ENCODE data around the gene TAGLN. TPM values are rescaled to one million over a fixed set of nuclear protein-coding genes. Genes with fewer than 3 reads are reported as not detected.
A peak's percentile ranks its signal among the peaks of the same experiment; 100 is the strongest.

The TAGLN gene
- total and polyA plus RNA-seq, 9 of the 15 experiments (the other 6 are each of a cell fraction or from before 2014, with no cell fraction given) = 0.21 to 4.9 (median 1.1) TPM

DNA sequence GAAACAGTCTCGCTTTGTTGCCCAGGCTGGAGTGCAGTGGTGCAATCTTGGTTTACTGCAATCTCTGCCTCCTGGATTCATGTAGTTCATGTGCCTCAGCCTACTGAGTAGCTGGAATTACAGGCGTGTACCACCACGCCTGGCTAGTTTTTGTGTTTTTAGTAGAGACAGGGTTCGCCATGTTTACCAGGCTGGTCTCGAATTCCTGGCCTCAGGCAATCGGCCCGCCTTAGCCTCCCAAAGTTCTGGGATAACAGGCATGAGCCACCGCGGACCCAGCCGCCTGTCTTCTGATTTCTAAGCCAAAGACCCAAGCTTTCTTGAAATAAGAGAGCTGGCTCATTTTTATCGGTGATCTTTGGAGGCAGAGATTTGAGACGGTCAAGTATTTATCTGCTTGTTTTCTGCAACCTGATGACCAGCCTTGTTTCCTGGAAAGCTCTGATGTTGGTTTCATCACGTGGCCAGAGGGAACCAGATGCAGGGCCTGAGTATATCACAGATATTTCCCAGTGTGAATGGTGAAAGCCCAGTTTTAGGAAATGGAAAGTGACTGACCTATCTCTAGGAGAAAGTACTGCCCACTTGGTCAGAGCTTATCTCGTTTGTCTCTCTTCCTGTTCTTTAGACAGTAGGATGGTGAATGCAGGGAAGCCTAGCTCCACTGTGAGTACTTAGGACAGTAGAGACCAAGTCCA, 26.3 kb upstream of the TAGLN start (continued):
- TF ChIP-seq, protein P1, sequence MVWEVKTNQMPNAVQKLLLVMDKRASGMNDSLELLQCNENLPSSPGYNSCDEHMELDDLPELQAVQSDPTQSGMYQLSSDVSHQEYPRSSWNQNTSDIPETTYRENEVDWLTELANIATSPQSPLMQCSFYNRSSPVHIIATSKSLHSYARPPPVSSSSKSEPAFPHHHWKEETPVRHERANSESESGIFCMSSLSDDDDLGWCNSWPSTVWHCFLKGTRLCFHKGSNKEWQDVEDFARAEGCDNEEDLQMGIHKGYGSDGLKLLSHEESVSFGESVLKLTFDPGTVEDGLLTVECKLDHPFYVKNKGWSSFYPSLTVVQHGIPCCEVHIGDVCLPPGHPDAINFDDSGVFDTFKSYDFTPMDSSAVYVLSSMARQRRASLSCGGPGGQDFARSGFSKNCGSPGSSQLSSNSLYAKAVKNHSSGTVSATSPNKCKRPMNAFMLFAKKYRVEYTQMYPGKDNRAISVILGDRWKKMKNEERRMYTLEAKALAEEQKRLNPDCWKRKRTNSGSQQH (CRISPR knock-in tag; IDR thresholded peaks at IDR 0.05) = no peak
- TF ChIP-seq MAZ (CRISPR knock-in tag; conservative IDR thresholded peaks at IDR 0.05 in 1 of 2, IDR thresholded peaks at IDR 0.05 in 1 of 2) (peak in 1 of 2 experiments; percentile 32; a peak in 1 of 4 replicates), FOXA3 (CRISPR knock-in tag; conservative IDR thresholded peaks at IDR 0.05 in 1 of 2, IDR thresholded peaks at IDR 0.05 in 1 of 2) (no peak), SMARCB1 (IDR thresholded peaks at IDR 0.05; ENCODE audit: insufficient read length, low read depth) (no peak), DPF2 (IDR thresholded peaks at IDR 0.05) (peak; percentile 69), TCF7 (IDR thresholded peaks at IDR 0.05; ENCODE audit: borderline replicate concordance) (0 out of 2 replicates have a peak, but pooled peaks have one; percentile 49), HDAC3 (IDR thresholded peaks at IDR 0.05; ENCODE audit: borderline replicate concordance, partially characterized antibody) (peak; percentile 38), RAD21 (CRISPR knock-in tag; conservative IDR thresholded peaks at IDR 0.05 in 1 of 2, IDR thresholded peaks at IDR 0.05 in 1 of 2) (0 out of 4 replicates have a peak, but pooled peaks of 1 of the 2 experiments have one; percentile 7), GATAD2A (IDR thresholded peaks at IDR 0.05) (no peak), NONO (IDR thresholded peaks at IDR 0.05; ENCODE audit: low read depth in 2 of 2, low read length in 1 of 2) (no peak), NR3C1 (CRISPR knock-in tag; IDR thresholded peaks at IDR 0.05) (no peak), NCOR1 (IDR thresholded peaks at IDR 0.05) (peak; percentile 64; the same call in 1 of the 2 replicates), TEAD4 (IDR thresholded peaks at IDR 0.05; ENCODE audit: low read length) (peak; percentile 67; the same call in 1 of the 2 replicates), TEAD4 (CRISPR knock-in tag; IDR thresholded peaks at IDR 0.05; ENCODE audit: borderline replicate concordance) (no peak), GABPA (tag; conservative IDR thresholded peaks at IDR 0.05; ENCODE audit: low read depth) (peak; percentile 42; the same call in 1 of the 2 replicates), ZNF699 (CRISPR knock-in tag; IDR thresholded peaks at IDR 0.05; ENCODE audit: insufficient replicate concordance) (no peak), FOXJ2 (tag; IDR thresholded peaks at IDR 0.05) (no peak), NCOA1 (IDR thresholded peaks at IDR 0.05; ENCODE audit: low read depth) (peak; percentile 38; the same call in 1 of the 2 replicates), EGR1 (conservative IDR thresholded peaks at IDR 0.05) (0 out of 2 replicates have a peak, but pooled peaks have one; percentile 20), SPI1 (IDR thresholded peaks at IDR 0.05; ENCODE audit: borderline replicate concordance, low read depth, low read length) (peak; percentile 60; the same call in 1 of the 2 replicates)
- TF ChIP-seq, protein P2, sequence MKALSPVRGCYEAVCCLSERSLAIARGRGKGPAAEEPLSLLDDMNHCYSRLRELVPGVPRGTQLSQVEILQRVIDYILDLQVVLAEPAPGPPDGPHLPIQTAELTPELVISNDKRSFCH (CRISPR knock-in tag; IDR thresholded peaks at IDR 0.05) = no peak
- TF ChIP-seq, protein P2 (tag; IDR thresholded peaks at IDR 0.05) = no peak
- TF ChIP-seq, protein P3, sequence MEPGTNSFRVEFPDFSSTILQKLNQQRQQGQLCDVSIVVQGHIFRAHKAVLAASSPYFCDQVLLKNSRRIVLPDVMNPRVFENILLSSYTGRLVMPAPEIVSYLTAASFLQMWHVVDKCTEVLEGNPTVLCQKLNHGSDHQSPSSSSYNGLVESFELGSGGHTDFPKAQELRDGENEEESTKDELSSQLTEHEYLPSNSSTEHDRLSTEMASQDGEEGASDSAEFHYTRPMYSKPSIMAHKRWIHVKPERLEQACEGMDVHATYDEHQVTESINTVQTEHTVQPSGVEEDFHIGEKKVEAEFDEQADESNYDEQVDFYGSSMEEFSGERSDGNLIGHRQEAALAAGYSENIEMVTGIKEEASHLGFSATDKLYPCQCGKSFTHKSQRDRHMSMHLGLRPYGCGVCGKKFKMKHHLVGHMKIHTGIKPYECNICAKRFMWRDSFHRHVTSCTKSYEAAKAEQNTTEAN (CRISPR knock-in tag; IDR thresholded peaks at IDR 0.05) = no peak
- TF ChIP-seq, protein P4, sequence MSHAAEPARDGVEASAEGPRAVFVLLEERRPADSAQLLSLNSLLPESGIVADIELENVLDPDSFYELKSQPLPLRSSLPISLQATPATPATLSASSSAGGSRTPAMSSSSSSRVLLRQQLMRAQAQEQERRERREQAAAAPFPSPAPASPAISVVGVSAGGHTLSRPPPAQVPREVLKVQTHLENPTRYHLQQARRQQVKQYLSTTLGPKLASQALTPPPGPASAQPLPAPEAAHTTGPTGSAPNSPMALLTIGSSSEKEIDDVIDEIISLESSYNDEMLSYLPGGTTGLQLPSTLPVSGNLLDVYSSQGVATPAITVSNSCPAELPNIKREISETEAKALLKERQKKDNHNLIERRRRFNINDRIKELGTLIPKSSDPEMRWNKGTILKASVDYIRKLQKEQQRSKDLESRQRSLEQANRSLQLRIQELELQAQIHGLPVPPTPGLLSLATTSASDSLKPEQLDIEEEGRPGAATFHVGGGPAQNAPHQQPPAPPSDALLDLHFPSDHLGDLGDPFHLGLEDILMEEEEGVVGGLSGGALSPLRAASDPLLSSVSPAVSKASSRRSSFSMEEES (CRISPR knock-in tag; IDR thresholded peaks at IDR 0.05) = peak; percentile 11; the same call in 1 of the 2 replicates

All from K562 (cell line).